Fibroblast of villous mesenchyme (primary cell): ENCODE data around the gene TMEM106C. TPM values are rescaled to one million over a fixed set of nuclear protein-coding genes. Genes with fewer than 3 reads are reported as not detected.

ENCODE experiments used
- DNase-seq: peaks from one replicate; pipeline ENCODE4 v3.0.0-alpha.2; 2010; ENCODE audit warnings: low read depth
- H3K4me3 ChIP-seq: 2 replicates; pipeline ENCODE4 v1.5.1; 2011; ENCODE audit warnings: low read depth, mild to moderate bottlenecking, low read length
- CTCF ChIP-seq: IDR thresholded peaks from 2 replicates; pipeline ENCODE4 v1.5.1; 2012; ENCODE audit warnings: low read depth, mild to moderate bottlenecking, low read length; ENCODE audit not compliant: insufficient read depth
- total RNA-seq: library from RNA; depleted of rRNA; stranded (reverse); fragments of >200 nt; gene quantifications from 2 replicates; pipeline ENCODE4 v1.2.3, GENCODE V29; 2012

TMEM106C gene
- total RNA-seq = 60.2 and 100 TPM in 2 replicates

GRCh38 chr12:47963340-47964040 lies at the start of gene TMEM106C:
TSS of gene TMEM106C (plus strand) at chr12:47963596. CDS start at chr12:47964237, 641 bp downstream.
- H3K4me3 ChIP-seq = peak within 1 kb of the TSS; percentile 95
- peak; percentile 98 for TF ChIP-seq CTCF
- DNase-seq = peak; percentile 89

GRCh38 chr12:47920913-47921312 lies 42.5 kb upstream of the TMEM106C start:
- TF ChIP-seq CTCF = no peak
- no peak overlapping the region for H3K4me3 ChIP-seq
- no peak for DNase-seq

- no peak for TF ChIP-seq CTCF
- DNase-seq = no peak
- no peak overlapping the region for H3K4me3 ChIP-seq
Observed at GRCh38 chr12:47921907-47922306, 41.5 kb upstream of the TMEM106C start.

GRCh38 chr12:47927346-47927745 lies 36.0 kb upstream of the TMEM106C start:
- no peak overlapping the region for H3K4me3 ChIP-seq
- no peak for DNase-seq
- TF ChIP-seq CTCF = no peak

GRCh38 chr12:47930634-47931033 lies 32.8 kb upstream of the TMEM106C start:
- H3K4me3 ChIP-seq = no peak overlapping the region
- no peak for TF ChIP-seq CTCF
- no peak for DNase-seq

GRCh38 chr12:47931187-47931586 lies 32.2 kb upstream of the TMEM106C start:
- no peak for DNase-seq
- no peak for TF ChIP-seq CTCF
- no peak overlapping the region for H3K4me3 ChIP-seq

- DNase-seq = peak; percentile 95
Observed at GRCh38 chr12:47935184-47935583, 28.2 kb upstream of the TMEM106C start.

More at GRCh38 chr12:47935184-47935583, 28.2 kb upstream of the TMEM106C start:
- H3K4me3 ChIP-seq = no peak overlapping the region
- TF ChIP-seq CTCF = no peak
